ENCODE results near the gene OR51F2.

- TF ChIP-seq CTCF (IDR thresholded peaks at IDR 0.05 in 4 of 5, conservative IDR thresholded peaks at IDR 0.05 in 1 of 5) (no peak), POLR2A (IDR thresholded peaks at IDR 0.05) (no peak)
Measured at GRCh38 chr11:4821021-4821420, at the start of gene OR51F2.
